Gastroesophageal sphincter (tissue), 3 donors: ENCODE results near the gene MAST3.

Experiments
- CTCF ChIP-seq, 4 experiments: fragments of 200-600 bp in 2 of 4; fragments of 450-650 bp in 2 of 4; sonication (generic) in 1 of 4; IDR thresholded peaks; one replicate each; pipeline ENCODE4 v1.5.1; 2017 to 2019; ENCODE audit warnings: antibody characterized with exemption in 4 of 4, mild to moderate bottlenecking in 2 of 4, moderate library complexity in 2 of 4
- POLR2A ChIP-seq, 2 donors: fragments of 450-650 bp; IDR thresholded peaks; one replicate each; pipeline ENCODE4 v1.6.1; 2017; ENCODE audit warnings: antibody characterized with exemption in 2 of 2, mild to moderate bottlenecking in 2 of 2, moderate library complexity in 1 of 2

- no peak for TF ChIP-seq POLR2A (IDR thresholded peaks at IDR 0.05)
- no peak for TF ChIP-seq CTCF (IDR thresholded peaks at IDR 0.05)
These were observed 100.4 kb downstream of the MAST3 start for GRCh38 chr19:18197941-18198340.
